ENCODE results near the gene PCDHA11. TPM values are rescaled to one million over a fixed set of nuclear protein-coding genes. Genes with fewer than 3 reads are reported as not detected.
"Not testable (repeated sequence)": the region's sequence is repeated elsewhere in the genome, so short reads cannot be mapped to it uniquely, and the experiment has no call there.

The PCDHA11 gene
- total RNA-seq, 3 donors from 2014 or later (not counting 1 experiment from before 2014, with no cell fraction given), result not detected

DNA sequence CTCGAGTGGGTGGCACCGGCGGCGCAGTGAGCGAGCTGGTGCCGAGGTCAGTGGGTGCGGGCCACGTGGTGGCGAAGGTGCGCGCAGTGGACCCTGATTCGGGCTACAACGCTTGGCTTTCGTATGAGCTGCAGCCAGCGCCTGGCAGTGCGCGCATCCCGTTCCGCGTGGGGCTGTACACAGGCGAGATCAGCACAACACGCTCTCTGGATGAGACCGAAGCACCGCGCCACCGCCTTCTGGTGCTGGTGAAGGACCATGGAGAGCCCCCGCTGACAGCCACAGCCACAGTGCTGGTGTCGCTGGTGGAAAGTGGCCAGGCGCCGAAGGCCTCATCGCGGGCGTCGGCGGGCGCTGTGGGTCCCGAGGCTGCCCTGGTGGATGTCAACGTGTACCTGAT lies 45.3 kb upstream of the PCDHA11 start:
- no peak overlapping the region for H3K4me3 Mint-ChIP-seq
- H3K27ac Mint-ChIP-seq, result no peak overlapping the region
- Histone ChIP-seq H3K4me1 (ENCODE audit: control insufficient read depth, insufficient read depth, low read length) (no peaks in the 10 kb centered on the region), H3K9me3 (ENCODE audit: control insufficient read depth, insufficient read depth, low read length) (peaks cover 15% of the 10 kb centered on the region), H3K36me3 (ENCODE audit: control insufficient read depth, insufficient read depth, low read length) (no peaks in the 10 kb centered on the region), H3K27me3 (ENCODE audit: control insufficient read depth, insufficient read depth, low read length) (peaks cover 7% of the 10 kb centered on the region), H3K4me3 (ENCODE audit: low read length) (no peak overlapping the region), H3K27ac (ENCODE audit: low read length) (no peak overlapping the region)
- intact Hi-C loops (cut with micrococcal nuclease), result no loop called here
- no peak for ATAC-seq
- no peak for DNase-seq
- H3K9me3 Mint-ChIP-seq, result peaks cover 4 to 9% of the 10 kb centered on the region in 2 donors
- peaks cover 7% of the 10 kb centered on the region for H3K36me3 Mint-ChIP-seq
- TF ChIP-seq, protein P1, sequence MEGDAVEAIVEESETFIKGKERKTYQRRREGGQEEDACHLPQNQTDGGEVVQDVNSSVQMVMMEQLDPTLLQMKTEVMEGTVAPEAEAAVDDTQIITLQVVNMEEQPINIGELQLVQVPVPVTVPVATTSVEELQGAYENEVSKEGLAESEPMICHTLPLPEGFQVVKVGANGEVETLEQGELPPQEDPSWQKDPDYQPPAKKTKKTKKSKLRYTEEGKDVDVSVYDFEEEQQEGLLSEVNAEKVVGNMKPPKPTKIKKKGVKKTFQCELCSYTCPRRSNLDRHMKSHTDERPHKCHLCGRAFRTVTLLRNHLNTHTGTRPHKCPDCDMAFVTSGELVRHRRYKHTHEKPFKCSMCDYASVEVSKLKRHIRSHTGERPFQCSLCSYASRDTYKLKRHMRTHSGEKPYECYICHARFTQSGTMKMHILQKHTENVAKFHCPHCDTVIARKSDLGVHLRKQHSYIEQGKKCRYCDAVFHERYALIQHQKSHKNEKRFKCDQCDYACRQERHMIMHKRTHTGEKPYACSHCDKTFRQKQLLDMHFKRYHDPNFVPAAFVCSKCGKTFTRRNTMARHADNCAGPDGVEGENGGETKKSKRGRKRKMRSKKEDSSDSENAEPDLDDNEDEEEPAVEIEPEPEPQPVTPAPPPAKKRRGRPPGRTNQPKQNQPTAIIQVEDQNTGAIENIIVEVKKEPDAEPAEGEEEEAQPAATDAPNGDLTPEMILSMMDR (IDR thresholded peaks at IDR 0.05), result no peak
- 61% methylated on average over 38 of the region's 38 CpGs for WGBS (ENCODE audit: insufficient coverage)
- H3K4me1 Mint-ChIP-seq, result no peaks in the 10 kb centered on the region
- H3K27me3 Mint-ChIP-seq (ENCODE audit: low read depth in 2 of 2), result peaks cover 15 to 16% of the 10 kb centered on the region in 2 donors

DNA sequence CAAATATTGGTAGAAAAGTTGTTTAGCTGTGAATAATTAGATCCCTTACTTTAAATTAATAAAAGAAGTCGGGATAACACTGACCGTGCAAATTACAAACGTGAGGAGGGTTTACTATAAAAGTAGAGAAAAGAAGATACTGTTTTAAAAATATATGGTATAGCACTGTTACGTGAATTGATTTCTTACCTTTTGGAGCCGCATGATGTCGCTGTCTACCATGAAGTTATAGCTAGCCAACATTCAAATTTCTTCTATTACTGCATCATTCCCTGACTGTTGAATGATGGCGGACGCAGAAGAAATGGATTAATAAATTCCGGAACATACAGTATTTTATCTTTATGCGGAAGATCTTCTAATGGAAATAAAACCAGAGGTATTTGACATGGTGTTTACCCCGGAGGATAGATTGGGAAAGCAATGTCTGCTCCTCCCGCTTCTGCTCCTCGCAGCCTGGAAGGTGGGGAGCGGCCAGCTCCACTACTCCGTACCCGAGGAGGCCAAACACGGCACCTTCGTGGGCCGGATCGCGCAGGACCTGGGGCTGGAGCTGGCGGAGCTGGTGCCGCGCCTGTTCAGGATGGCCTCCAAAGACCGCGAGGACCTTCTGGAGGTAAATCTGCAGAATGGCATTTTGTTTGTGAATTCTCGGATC lies 40.9 kb upstream of the PCDHA11 start, which contains the start of gene PCDHA6:
PCDHA6 (plus strand) TSS at position 257 of the 658 bp plus-strand sequence; CDS start at position 389, 132 bp downstream.
- H3K27me3 ChIP-seq (ENCODE audit: control insufficient read depth, insufficient read depth, low read length), result peaks cover 14% of the 10 kb centered on the region
- no peak for DNase-seq
- no peak for ATAC-seq
- TF ChIP-seq, protein P1 (IDR thresholded peaks at IDR 0.05), result no peak
- Mint-ChIP-seq H3K36me3 (peaks cover 13% of the 10 kb centered on the region), H3K27me3 (ENCODE audit: low read depth in 2 of 2) (peaks cover 16 to 23% of the 10 kb centered on the region in 2 donors), H3K27ac (no peak within 1 kb of the TSS), H3K4me1 (no peaks in the 10 kb centered on the region), H3K4me3 (no peak within 1 kb of the TSS), H3K9me3 (peaks cover 5 to 16% of the 10 kb centered on the region in 2 donors)
- intact Hi-C loops (cut with micrococcal nuclease), result no loop called here
- H3K4me1 ChIP-seq (ENCODE audit: control insufficient read depth, insufficient read depth, low read length), result no peaks in the 10 kb centered on the region
- peaks cover 19% of the 10 kb centered on the region for H3K9me3 ChIP-seq (ENCODE audit: control insufficient read depth, insufficient read depth, low read length)
- no peak within 1 kb of the TSS for H3K27ac ChIP-seq (ENCODE audit: low read length)
- 33% methylated on average over 23 of the region's 27 CpGs for WGBS (ENCODE audit: insufficient coverage)
- no peaks in the 10 kb centered on the region for H3K36me3 ChIP-seq (ENCODE audit: control insufficient read depth, insufficient read depth, low read length)
- H3K4me3 ChIP-seq (ENCODE audit: low read length), result no peak within 1 kb of the TSS

DNA sequence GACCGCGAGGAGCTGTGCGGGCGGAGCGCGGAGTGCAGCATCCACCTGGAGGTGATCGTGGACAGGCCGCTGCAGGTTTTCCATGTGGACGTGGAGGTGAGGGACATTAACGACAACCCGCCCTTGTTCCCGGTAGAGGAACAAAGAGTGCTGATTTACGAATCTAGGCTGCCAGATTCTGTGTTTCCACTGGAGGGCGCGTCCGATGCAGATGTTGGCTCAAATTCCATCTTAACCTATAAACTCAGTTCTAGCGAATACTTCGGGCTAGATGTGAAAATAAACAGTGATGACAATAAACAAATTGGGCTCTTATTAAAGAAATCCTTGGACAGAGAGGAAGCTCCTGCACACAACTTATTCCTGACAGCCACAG lies 40.4 kb upstream of the PCDHA11 start:
- ATAC-seq (no peak), DNase-seq (no peak)
- H3K4me1 Mint-ChIP-seq, result no peaks in the 10 kb centered on the region
- no peak overlapping the region for H3K27ac ChIP-seq (ENCODE audit: low read length)
- H3K36me3 ChIP-seq (ENCODE audit: control insufficient read depth, insufficient read depth, low read length), result no peaks in the 10 kb centered on the region
- H3K9me3 ChIP-seq (ENCODE audit: control insufficient read depth, insufficient read depth, low read length), result peaks cover 16% of the 10 kb centered on the region
- no peak overlapping the region for H3K4me3 Mint-ChIP-seq
- WGBS (ENCODE audit: insufficient coverage), result 27% methylated on average over 13 of the region's 18 CpGs
- peaks cover 18 to 27% of the 10 kb centered on the region in 2 donors for H3K27me3 Mint-ChIP-seq (ENCODE audit: low read depth in 2 of 2)
- TF ChIP-seq, protein P1 (IDR thresholded peaks at IDR 0.05), result no peak
- H3K4me3 ChIP-seq (ENCODE audit: low read length), result no peak overlapping the region
- peaks cover 17% of the 10 kb centered on the region for H3K27me3 ChIP-seq (ENCODE audit: control insufficient read depth, insufficient read depth, low read length)
- H3K27ac Mint-ChIP-seq, result no peak overlapping the region
- H3K36me3 Mint-ChIP-seq, result peaks cover 15% of the 10 kb centered on the region
- peaks cover 8 to 18% of the 10 kb centered on the region in 2 donors for H3K9me3 Mint-ChIP-seq
- intact Hi-C loops (cut with micrococcal nuclease), result no loop called here
- H3K4me1 ChIP-seq (ENCODE audit: control insufficient read depth, insufficient read depth, low read length), result no peaks in the 10 kb centered on the region

DNA sequence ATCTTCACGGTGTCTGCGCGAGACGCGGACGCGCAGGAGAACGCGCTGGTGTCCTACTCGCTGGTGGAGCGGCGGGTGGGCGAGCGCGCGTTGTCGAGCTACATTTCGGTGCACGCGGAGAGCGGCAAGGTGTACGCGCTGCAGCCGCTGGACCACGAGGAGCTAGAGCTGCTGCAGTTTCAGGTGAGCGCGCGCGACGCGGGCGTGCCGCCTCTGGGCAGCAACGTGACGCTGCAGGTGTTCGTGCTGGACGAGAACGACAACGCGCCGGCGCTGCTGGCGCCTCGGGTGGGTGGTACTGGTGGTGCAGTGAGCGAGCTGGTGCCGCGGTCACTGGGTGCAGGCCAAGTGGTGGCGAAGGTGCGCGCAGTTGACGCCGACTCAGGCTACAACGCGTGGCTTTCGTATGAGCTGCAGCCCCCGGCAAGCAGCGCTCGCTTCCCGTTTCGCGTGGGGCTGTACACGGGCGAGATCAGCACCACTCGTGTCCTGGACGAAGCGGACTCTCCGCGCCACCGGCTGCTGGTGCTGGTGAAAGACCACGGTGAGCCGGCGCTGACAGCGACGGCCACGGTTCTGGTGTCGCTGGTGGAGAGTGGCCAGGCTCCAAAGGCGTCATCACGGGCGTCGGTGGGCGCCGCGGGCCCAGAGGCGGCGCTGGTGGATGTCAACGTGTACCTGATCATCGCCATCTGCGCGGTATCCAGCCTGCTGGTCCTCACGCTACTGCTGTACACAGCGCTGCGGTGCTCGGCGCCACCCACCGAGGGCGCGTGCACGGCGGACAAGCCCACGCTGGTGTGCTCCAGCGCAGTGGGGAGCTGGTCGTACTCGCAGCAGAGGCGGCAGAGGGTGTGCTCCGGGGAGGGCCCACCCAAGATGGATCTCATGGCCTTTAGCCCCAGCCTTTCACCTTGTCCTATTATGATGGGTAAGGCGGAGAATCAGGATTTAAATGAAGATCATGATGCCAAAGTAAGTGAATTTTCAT lies 39.0 kb upstream of the PCDHA11 start:
- WGBS (ENCODE audit: insufficient coverage), result 57% methylated on average over 106 of the region's 106 CpGs
- peaks cover 9 to 21% of the 10 kb centered on the region in 2 donors for H3K9me3 Mint-ChIP-seq

More for the DNA sequence above, 39.0 kb upstream of the PCDHA11 start:
- peaks cover 22 to 27% of the 10 kb centered on the region in 2 donors for H3K27me3 Mint-ChIP-seq (ENCODE audit: low read depth in 2 of 2)
- H3K36me3 ChIP-seq (ENCODE audit: control insufficient read depth, insufficient read depth, low read length); H3K4me1 Mint-ChIP-seq; intact Hi-C loops (cut with micrococcal nuclease); H3K27ac Mint-ChIP-seq; H3K4me3 Mint-ChIP-seq; H3K9me3 ChIP-seq (ENCODE audit: control insufficient read depth, insufficient read depth, low read length); H3K4me3 ChIP-seq (ENCODE audit: low read length); H3K27ac ChIP-seq (ENCODE audit: low read length); ATAC-seq; DNase-seq; H3K4me1 ChIP-seq (ENCODE audit: control insufficient read depth, insufficient read depth, low read length): not testable (repeated sequence)
- peaks cover 15% of the 10 kb centered on the region for H3K36me3 Mint-ChIP-seq
- peaks cover 15% of the 10 kb centered on the region for H3K27me3 ChIP-seq (ENCODE audit: control insufficient read depth, insufficient read depth, low read length)

Data from natural killer cell (primary cell).